Nephron (organoid): ENCODE data around the gene TMEM161B.
A peak's percentile ranks its signal among the peaks of the same experiment; 100 is the strongest.

ENCODE experiments used
- H3K27ac Mint-ChIP-seq, 3 experiments: 2 replicates each; pipeline ENCODE4 v1.8.0; 2020; ENCODE audit warnings: mixed read lengths in 3 of 3, mild to moderate bottlenecking in 2 of 3, moderate library complexity in 1 of 3
- H3K27me3 Mint-ChIP-seq: 2 replicates; pipeline ENCODE4 v1.8.0; 2021; ENCODE audit warnings: low read depth, mild to moderate bottlenecking, moderate library complexity, mixed read lengths
- H3K36me3 Mint-ChIP-seq: 2 replicates; pipeline ENCODE4 v1.8.0; 2020; ENCODE audit warnings: low read depth, mixed read lengths
- H3K4me1 Mint-ChIP-seq: 2 replicates; pipeline ENCODE4 v1.8.0; 2020; ENCODE audit warnings: mixed read lengths
- H3K4me3 Mint-ChIP-seq, 3 experiments: 2 replicates each; pipeline ENCODE4 v1.8.0; 2020; ENCODE audit warnings: mild to moderate bottlenecking in 3 of 3, mixed read lengths in 3 of 3, moderate library complexity in 2 of 3
- H3K9me3 Mint-ChIP-seq: 2 replicates; pipeline ENCODE4 v1.8.0; 2020; ENCODE audit warnings: mixed read lengths
- TF ChIP-seq, protein P1 (sequence below), 3 experiments: fragments of 200-600 bp; sonication (generic); IDR thresholded peaks; one replicate each; pipeline ENCODE4 v1.5.0; 2021; ENCODE audit warnings: antibody characterized with exemption in 3 of 3; ENCODE audit not compliant: unreplicated experiment in 3 of 3

TMEM161B gene

GRCh38 chr5:88159591-88159990, 109.1 kb downstream of the TMEM161B start:
- H3K9me3 Mint-ChIP-seq: peaks cover 2% of the 10 kb centered on the region

DNA sequence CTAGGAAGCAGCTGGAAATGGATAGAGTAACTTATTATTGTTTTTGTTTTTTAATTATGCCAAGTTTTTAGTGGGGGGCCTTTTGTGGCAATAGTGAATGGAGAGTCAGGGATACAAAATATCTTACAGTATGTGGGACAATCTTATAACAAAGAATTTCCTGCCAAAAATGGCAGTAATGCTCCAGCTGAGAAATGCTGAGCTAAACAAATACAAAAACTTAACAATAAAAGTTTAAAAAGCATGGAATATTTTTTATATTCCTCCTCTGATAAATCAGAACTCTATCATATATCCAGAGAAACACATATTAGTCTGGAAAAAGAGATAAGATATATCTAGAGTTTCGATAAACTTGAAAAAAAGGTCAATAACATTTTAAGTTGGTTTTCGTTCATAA, 110.6 kb downstream of the TMEM161B start:
- TF ChIP-seq, protein P1, sequence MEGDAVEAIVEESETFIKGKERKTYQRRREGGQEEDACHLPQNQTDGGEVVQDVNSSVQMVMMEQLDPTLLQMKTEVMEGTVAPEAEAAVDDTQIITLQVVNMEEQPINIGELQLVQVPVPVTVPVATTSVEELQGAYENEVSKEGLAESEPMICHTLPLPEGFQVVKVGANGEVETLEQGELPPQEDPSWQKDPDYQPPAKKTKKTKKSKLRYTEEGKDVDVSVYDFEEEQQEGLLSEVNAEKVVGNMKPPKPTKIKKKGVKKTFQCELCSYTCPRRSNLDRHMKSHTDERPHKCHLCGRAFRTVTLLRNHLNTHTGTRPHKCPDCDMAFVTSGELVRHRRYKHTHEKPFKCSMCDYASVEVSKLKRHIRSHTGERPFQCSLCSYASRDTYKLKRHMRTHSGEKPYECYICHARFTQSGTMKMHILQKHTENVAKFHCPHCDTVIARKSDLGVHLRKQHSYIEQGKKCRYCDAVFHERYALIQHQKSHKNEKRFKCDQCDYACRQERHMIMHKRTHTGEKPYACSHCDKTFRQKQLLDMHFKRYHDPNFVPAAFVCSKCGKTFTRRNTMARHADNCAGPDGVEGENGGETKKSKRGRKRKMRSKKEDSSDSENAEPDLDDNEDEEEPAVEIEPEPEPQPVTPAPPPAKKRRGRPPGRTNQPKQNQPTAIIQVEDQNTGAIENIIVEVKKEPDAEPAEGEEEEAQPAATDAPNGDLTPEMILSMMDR (IDR thresholded peaks at IDR 0.05; ENCODE audit: unreplicated experiment in 3 of 3): no peak
- H3K27ac Mint-ChIP-seq: no peak overlapping the region

More at GRCh38 chr5:88159591-88159990, 109.1 kb downstream of the TMEM161B start:
- H3K36me3 Mint-ChIP-seq: no peaks in the 10 kb centered on the region
- no peak overlapping the region for H3K4me3 Mint-ChIP-seq
- H3K4me1 Mint-ChIP-seq: no peaks in the 10 kb centered on the region
- no peaks in the 10 kb centered on the region for H3K27me3 Mint-ChIP-seq
- TF ChIP-seq, protein P1 (IDR thresholded peaks at IDR 0.05; ENCODE audit: unreplicated experiment in 3 of 3): no peak
- no peak overlapping the region for H3K27ac Mint-ChIP-seq

DNA sequence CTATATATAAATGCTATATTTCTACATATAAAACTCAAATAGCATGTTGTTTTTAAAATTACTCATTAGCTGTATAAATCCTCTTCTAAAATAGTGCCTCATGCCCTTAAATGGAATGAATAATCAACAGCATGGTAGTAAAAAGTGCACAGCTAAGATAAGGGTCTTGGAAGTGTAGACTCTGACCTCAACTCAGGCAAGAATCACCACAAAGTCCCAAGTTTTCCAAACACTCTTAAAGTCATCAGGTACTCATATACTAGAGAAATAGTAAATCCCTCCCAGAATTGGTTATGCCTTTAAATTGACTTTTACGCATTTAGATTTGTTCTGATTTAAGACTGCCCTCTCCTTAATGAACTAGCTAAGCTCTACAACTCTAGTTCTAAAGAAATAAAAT, 113.8 kb downstream of the TMEM161B start:
- Mint-ChIP-seq H3K4me1 (no peaks in the 10 kb centered on the region), H3K27me3 (peaks cover 9% of the 10 kb centered on the region), H3K9me3 (peaks cover 2% of the 10 kb centered on the region), H3K36me3 (no peaks in the 10 kb centered on the region), H3K4me3 (no peak overlapping the region), H3K27ac (no peak overlapping the region)
- TF ChIP-seq, protein P1 (IDR thresholded peaks at IDR 0.05; ENCODE audit: unreplicated experiment in 3 of 3): no peak

More for the DNA sequence above, 110.6 kb downstream of the TMEM161B start:
- H3K36me3 Mint-ChIP-seq: no peaks in the 10 kb centered on the region
- no peaks in the 10 kb centered on the region for H3K27me3 Mint-ChIP-seq
- H3K9me3 Mint-ChIP-seq: peaks cover 2% of the 10 kb centered on the region
- H3K4me3 Mint-ChIP-seq: no peak overlapping the region
- H3K4me1 Mint-ChIP-seq: no peaks in the 10 kb centered on the region

DNA sequence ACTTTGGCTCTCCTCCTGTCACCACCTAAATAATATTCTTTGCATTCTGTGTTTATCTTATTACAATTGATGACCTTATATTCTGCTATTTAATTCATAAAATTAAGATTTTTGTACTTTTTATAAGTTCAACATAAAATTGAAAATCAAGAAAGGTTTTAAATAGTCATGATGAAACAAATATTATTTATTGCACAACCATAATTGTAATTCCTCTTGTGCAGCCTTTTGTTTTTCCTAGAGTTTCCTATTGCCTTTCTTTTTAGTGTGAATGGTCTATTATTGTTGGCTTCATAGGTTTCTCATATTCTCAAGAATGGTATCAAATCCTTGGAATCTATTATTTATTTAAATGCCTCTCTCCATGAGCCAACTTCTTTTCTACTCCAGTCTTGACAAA, 117.9 kb downstream of the TMEM161B start:
- H3K36me3 Mint-ChIP-seq: no peaks in the 10 kb centered on the region
- H3K4me1 Mint-ChIP-seq: no peaks in the 10 kb centered on the region
- no peak overlapping the region for H3K27ac Mint-ChIP-seq
- TF ChIP-seq, protein P1 (IDR thresholded peaks at IDR 0.05; ENCODE audit: unreplicated experiment in 3 of 3): no peak
- peaks cover 2% of the 10 kb centered on the region for H3K9me3 Mint-ChIP-seq
- H3K4me3 Mint-ChIP-seq: no peak overlapping the region
- H3K27me3 Mint-ChIP-seq: peaks cover 23% of the 10 kb centered on the region

DNA sequence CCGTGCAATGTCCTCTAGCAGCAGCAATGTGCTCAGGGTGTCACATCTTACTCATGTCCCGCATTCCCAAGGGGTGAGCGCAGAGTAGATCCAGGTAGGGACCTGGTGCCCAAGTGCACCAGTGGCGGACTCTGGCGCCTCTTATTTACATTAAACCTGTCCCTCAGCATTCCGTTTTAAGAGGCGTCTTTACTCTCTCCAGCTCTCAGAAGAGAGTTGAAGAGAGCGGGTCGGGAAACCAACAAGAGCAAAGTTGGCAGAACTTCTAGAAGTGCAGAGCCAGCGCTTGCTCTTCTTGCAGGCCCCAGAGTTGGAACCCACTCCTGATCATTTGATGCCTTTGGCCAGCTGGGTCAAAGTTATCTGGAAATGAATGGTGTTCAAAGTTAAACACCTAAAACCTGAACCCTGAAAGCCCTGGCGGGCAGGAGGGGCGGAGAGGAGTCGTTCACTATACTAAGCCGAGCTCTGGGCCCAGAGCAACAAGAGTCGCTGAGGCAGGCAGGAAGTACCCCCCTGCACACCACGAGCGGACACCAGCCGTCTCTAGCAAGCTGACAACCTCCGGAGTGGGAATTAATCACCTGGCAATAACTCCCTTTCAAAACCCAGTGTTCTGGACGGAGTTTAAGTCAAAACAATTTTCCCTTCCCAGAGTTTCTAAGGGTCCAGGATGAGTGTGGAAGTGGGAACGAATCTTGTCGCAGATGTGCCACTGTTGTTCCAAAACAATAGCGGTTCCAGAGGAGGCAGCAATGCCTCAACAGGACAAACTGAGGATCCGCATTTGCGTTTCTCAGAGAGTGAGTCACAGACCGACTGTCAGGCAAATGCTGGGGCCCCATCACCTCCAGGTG, 122.8 kb downstream of the TMEM161B start:
- Mint-ChIP-seq H3K27ac (no peak overlapping the region), H3K4me1 (no peaks in the 10 kb centered on the region), H3K9me3 (no peaks in the 10 kb centered on the region), H3K27me3 (peaks cover 15% of the 10 kb centered on the region), H3K36me3 (no peaks in the 10 kb centered on the region), H3K4me3 (peak overlapping the region in 1 of 3 experiments; percentile 1)
- TF ChIP-seq, protein P1 (IDR thresholded peaks at IDR 0.05; ENCODE audit: unreplicated experiment in 3 of 3): no peak

DNA sequence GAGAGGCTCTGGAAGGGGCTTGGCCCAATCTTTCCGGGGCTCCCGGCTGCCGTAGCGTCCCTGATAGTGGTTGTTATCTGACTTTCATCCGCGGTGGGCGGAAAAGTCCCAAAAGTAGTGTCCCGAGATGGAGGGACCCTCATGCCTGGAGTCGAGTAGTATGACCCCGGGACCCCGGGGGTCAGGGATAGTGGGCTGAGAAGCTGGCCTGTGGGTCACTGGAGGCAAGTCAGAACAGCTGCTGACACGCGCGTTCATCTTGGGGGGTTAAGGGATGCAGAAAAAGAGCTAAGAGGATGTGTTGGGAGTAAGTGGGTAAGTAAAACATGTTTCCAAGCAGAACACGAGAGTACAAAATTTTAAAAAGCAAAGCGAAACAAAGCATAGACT, 123.4 kb downstream of the TMEM161B start:
- Mint-ChIP-seq H3K4me3 (peak overlapping the region in 1 of 3 experiments; percentile 1), H3K4me1 (no peaks in the 10 kb centered on the region), H3K27ac (no peak overlapping the region), H3K36me3 (no peaks in the 10 kb centered on the region), H3K9me3 (no peaks in the 10 kb centered on the region), H3K27me3 (peaks cover 15% of the 10 kb centered on the region)
- TF ChIP-seq, protein P1 (IDR thresholded peaks at IDR 0.05; ENCODE audit: unreplicated experiment in 3 of 3): no peak
